Bronchial smooth muscle cell (primary cell): ENCODE results near the gene ZPLD1. TPM values are rescaled to one million over a fixed set of nuclear protein-coding genes. Genes with fewer than 3 reads are reported as not detected.

ENCODE experiments used
- total RNA-seq: library from RNA; depleted of rRNA; stranded (reverse); fragments of >200 nt; gene quantifications from 2 replicates; pipeline ENCODE4 v1.2.1, GENCODE V29; 2014

Gene ZPLD1
- total RNA-seq, result under 0.01 TPM in 2 replicates

DNA sequence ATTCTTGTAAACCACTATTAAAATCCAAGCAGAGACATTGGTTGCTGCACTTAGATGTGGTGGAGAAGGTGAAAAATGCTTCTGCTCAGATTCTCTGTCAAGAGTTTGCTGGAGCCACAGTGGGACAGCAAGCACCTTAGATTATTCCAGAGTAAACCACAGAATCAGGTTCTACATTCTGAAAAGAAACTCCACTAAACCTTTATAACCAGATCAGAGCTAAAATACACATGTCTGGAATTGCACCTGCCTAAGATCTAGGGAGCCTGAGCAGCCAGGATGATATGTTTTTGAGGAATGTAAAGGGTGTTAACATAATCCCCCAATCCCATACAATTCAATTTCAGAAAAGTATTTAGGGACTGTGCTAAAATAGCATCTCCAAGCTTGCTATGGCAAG, at the start of gene ZPLD1:
TSS of gene ZPLD1 (plus strand) at position 301 of the 400 bp plus-strand sequence. CDS start 3,473 bp downstream, outside the sequence.

